ENCODE measurements around the gene TOMM5. TPM values are rescaled to one million over a fixed set of nuclear protein-coding genes. Genes with fewer than 3 reads are reported as not detected.

TOMM5 gene
- total RNA-seq, 2 donors from 2014 or later: 65.7 to 75.7 TPM

GRCh38 chr9:37547328-37547878, 45.0 kb downstream of the TOMM5 start:
- H3K9me3 Mint-ChIP-seq: no peaks in the 10 kb centered on the region
- ATAC-seq (replicated peaks in 1 of 2): no peak

GRCh38 chr9:37543468-37543867, 48.9 kb downstream of the TOMM5 start:
- ATAC-seq (replicated peaks in 1 of 2): no peak
- DNase-seq: no peak
- Mint-ChIP-seq H3K27ac (no peak overlapping the region), H3K4me1 (ENCODE audit: low read depth) (no peaks in the 10 kb centered on the region), H3K4me3 (no peak overlapping the region), H3K9me3 (no peaks in the 10 kb centered on the region), H3K27me3 (ENCODE audit: low read depth) (no peaks in the 10 kb centered on the region), H3K36me3 (ENCODE audit: insufficient read depth in 2 of 2) (peaks cover 0 to 3% of the 10 kb centered on the region in 2 donors)

More at GRCh38 chr9:37547328-37547878, 45.0 kb downstream of the TOMM5 start:
- H3K27ac Mint-ChIP-seq: no peak overlapping the region
- no peak overlapping the region for H3K4me3 Mint-ChIP-seq
- no peaks in the 10 kb centered on the region for H3K36me3 Mint-ChIP-seq (ENCODE audit: insufficient read depth in 2 of 2)
- H3K4me1 Mint-ChIP-seq (ENCODE audit: low read depth): no peaks in the 10 kb centered on the region
- H3K27me3 Mint-ChIP-seq (ENCODE audit: low read depth): no peaks in the 10 kb centered on the region
- no peak for DNase-seq

DNA sequence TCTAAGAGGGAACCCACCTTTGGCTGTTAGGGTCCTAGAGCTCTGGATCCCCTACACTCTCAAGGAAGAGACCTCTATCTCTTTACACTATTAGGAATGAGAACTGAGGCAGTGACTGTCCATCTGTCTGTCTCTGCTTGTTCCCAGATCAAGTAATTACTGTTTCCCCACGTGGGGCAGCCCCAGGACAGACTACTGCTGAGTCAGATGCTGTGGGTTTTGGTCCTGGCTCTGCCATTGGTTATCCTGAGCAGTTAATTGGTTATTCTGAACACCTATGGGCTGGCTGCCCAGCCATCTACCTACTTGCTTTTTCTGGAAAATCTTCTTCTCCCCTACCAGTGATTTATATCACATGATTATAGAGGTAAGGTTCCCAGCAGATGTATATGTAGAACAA, 49.5 kb downstream of the TOMM5 start:
- Mint-ChIP-seq H3K4me1 (ENCODE audit: low read depth) (no peaks in the 10 kb centered on the region), H3K27ac (no peak overlapping the region), H3K27me3 (ENCODE audit: low read depth) (no peaks in the 10 kb centered on the region), H3K9me3 (no peaks in the 10 kb centered on the region), H3K4me3 (no peak overlapping the region), H3K36me3 (ENCODE audit: insufficient read depth in 2 of 2) (peaks cover 0 to 3% of the 10 kb centered on the region in 2 donors)
- ATAC-seq (replicated peaks in 1 of 2) (peak in 1 of 2 donors; percentile 33), DNase-seq (no peak)

GRCh38 chr9:37542488-37542887, 49.9 kb downstream of the TOMM5 start:
- Mint-ChIP-seq H3K4me3 (no peak overlapping the region), H3K36me3 (ENCODE audit: insufficient read depth in 2 of 2) (peaks cover 0 to 3% of the 10 kb centered on the region in 2 donors), H3K27ac (no peak overlapping the region)

GRCh38 chr9:37541465-37541864, 50.9 kb downstream of the TOMM5 start:
- no peak overlapping the region for H3K27ac Mint-ChIP-seq
- peaks cover 0 to 3% of the 10 kb centered on the region in 2 donors for H3K36me3 Mint-ChIP-seq (ENCODE audit: insufficient read depth in 2 of 2)
- no peaks in the 10 kb centered on the region for H3K27me3 Mint-ChIP-seq (ENCODE audit: low read depth)
- no peaks in the 10 kb centered on the region for H3K9me3 Mint-ChIP-seq
- no peak for ATAC-seq (replicated peaks in 1 of 2)
- DNase-seq: no peak
- no peaks in the 10 kb centered on the region for H3K4me1 Mint-ChIP-seq (ENCODE audit: low read depth)
- H3K4me3 Mint-ChIP-seq: no peak overlapping the region

More at GRCh38 chr9:37542488-37542887, 49.9 kb downstream of the TOMM5 start:
- ATAC-seq (replicated peaks in 1 of 2) (no peak), DNase-seq (no peak)
- Mint-ChIP-seq H3K9me3 (no peaks in the 10 kb centered on the region), H3K4me1 (ENCODE audit: low read depth) (no peaks in the 10 kb centered on the region), H3K27me3 (ENCODE audit: low read depth) (no peaks in the 10 kb centered on the region)

GRCh38 chr9:37540634-37541033, 51.8 kb downstream of the TOMM5 start:
- ATAC-seq (replicated peaks in 1 of 2) (no peak), DNase-seq (no peak)
- H3K9me3 Mint-ChIP-seq: no peaks in the 10 kb centered on the region
- H3K27ac Mint-ChIP-seq: no peak overlapping the region
- H3K36me3 Mint-ChIP-seq (ENCODE audit: insufficient read depth in 2 of 2): peaks cover 0 to 3% of the 10 kb centered on the region in 2 donors
- no peaks in the 10 kb centered on the region for H3K27me3 Mint-ChIP-seq (ENCODE audit: low read depth)
- H3K4me1 Mint-ChIP-seq (ENCODE audit: low read depth): no peaks in the 10 kb centered on the region
- no peak overlapping the region for H3K4me3 Mint-ChIP-seq

- DNase-seq: no peak
- no peak overlapping the region for H3K27ac Mint-ChIP-seq
- no peak for ATAC-seq (replicated peaks in 1 of 2)
- no peaks in the 10 kb centered on the region for H3K27me3 Mint-ChIP-seq (ENCODE audit: low read depth)
- peaks cover 0 to 3% of the 10 kb centered on the region in 2 donors for H3K36me3 Mint-ChIP-seq (ENCODE audit: insufficient read depth in 2 of 2)
- H3K4me1 Mint-ChIP-seq (ENCODE audit: low read depth): no peaks in the 10 kb centered on the region
- H3K9me3 Mint-ChIP-seq: no peaks in the 10 kb centered on the region
- H3K4me3 Mint-ChIP-seq: no peak overlapping the region
These were observed 52.8 kb downstream of the TOMM5 start for GRCh38 chr9:37539634-37540033.

Other genes starting within 250 kb of the TOMM5 start
- gene GRHPR, start 169.9 kb downstream of the TOMM5 start, total RNA-seq: 10 to 100 TPM; 70.2 to 94.2 TPM
- 10 to 100 TPM in 1 of 2 donors, 1 to 10 TPM in 1; 9.9 to 13.2 TPM for gene ZBTB5, start 127.1 kb downstream of the TOMM5 start, total RNA-seq
- gene POLR1E, start 106.6 kb downstream of the TOMM5 start, total RNA-seq: 10 to 100 TPM; 67.8 to 77.2 TPM
- 1 to 10 TPM; 5.0 to 5.2 TPM for gene FBXO10, start 16.2 kb downstream of the TOMM5 start, total RNA-seq
- not detected for gene FRMPD1, start 58.4 kb upstream of the TOMM5 start, total RNA-seq
- 10 to 100 TPM; 15.9 to 16.1 TPM for gene TRMT10B, start 161.2 kb upstream of the TOMM5 start, total RNA-seq
- 10 to 100 TPM; 60.2 to 72.0 TPM for gene EXOSC3, start 192.5 kb upstream of the TOMM5 start, total RNA-seq
- gene DCAF10, start 208.2 kb upstream of the TOMM5 start, total RNA-seq: 10 to 100 TPM; 27.2 to 27.6 TPM